ENCODE measurements around the gene EPC1. TPM values are rescaled to one million over a fixed set of nuclear protein-coding genes. Genes with fewer than 3 reads are reported as not detected.

EPC1 gene
- total RNA-seq, 2 donors from 2014 or later, result 30.5 to 34.0 TPM

DNA sequence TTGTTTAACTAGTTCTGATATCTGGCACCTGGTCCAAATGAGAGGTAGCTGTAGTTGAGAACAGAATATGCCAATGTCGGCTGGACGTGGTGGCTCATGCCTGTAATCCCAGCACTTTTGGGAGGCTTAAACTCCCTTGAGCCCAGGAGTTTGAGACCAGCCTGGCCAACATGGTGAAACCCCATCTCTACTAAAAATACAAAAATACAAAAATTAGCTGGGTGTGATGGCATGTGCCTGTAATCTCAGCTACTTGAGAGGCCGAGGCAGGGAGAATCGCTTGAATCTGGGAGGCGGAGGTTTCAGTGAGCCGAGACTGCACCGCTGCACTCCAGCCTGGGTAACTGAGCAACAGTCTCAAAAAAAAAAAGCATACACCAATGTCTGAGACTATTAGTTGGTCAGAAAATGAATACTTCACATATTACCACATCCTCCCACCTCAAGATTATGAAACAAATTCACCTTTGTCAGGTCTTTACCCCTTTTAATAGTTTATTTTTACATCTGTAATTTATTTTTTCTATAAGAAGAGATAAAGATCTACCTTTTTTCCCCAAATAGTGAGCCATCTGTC is 38.8 kb downstream of the EPC1 start:
- intact Hi-C loops (cut with DNase I), result no loop called here
- no peak for DNase-seq (ENCODE audit: low spot score)

DNA sequence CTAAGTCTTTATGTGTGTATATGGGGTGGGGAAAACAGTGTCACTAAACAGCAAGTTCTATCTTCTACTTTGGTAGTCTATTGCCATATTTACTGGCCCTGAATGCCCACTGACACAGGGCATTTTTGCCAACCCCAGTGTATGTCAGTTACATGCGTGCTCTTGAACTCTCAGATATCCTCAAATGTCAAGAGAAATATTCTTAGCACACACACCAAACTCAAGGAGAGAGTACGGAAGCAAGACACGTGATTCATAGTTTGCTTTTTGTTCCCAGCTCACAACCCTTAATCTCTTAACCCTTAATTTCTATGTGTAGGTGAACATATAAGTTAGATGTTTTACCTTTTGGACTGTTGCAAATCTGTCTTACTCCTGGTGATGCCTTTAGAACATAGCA is 39.3 kb downstream of the EPC1 start:
- no peak for DNase-seq (ENCODE audit: low spot score)
- intact Hi-C loops (cut with DNase I), result no loop called here

DNA sequence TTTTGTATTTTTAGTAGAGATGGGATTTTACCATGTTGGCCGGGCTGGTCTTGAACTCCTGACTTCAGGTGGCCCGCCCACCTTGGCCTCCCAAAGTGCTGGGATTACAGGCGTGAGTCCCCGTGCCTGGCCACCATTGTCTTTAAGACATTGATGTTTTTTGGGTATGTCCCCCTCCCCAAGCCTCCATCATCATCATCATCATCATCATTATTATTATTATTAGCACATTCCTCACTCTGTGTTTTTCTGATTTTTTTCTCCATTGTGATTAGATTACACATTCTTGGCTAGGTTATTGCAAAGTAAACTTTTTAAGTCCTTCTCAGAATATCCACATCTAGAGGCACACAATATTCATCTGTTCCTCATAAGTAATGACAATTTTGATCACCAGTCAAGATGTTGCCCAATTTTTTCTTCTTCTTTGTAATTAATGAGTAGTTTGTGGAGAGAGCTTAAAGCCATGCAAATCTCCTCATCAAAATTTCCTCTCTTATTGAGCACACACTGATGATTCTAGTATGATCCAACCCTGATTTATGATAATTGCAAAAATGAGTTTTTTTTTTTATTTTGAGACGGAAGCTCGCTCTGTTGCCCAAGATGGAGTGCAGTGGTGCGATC is 47.5 kb downstream of the EPC1 start:
- no peak for DNase-seq (ENCODE audit: low spot score)
- intact Hi-C loops (cut with DNase I), result no loop called here

DNA sequence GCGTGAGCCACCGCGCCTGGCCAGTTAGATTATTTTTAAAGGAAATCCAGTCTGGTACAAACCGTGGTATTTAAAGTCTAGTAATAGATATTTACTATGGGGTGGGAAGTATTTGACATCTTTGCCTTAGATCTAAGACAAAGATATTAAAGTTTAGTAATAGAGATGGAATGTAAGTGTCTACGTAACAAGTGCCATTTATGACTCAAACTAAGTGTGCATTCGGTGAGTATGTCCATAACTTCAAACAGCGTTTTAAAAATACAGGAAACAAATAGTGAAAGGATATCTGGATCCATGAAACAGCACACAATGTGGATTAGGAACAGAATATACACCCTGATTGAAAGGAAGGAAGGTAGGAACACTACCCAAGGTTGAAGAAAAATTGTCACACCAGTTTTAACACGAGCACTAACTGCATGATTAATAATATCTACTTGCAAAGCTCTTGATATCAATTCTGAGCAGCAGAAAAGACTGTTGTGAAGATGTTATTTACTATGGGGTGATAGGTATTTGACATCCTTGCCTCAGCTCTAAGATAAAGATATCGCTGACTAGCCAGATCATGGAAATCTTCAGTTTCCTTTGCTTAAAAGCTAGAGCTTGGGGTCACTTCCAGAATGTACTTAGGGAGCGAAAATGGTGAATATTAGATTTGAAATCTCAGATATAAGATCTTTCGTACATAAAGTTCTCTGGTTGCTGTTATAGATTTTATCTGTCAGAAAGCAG is 48.7 kb downstream of the EPC1 start:
- intact Hi-C loops (cut with DNase I), result no loop called here
- DNase-seq (ENCODE audit: low spot score), result no peak

DNA sequence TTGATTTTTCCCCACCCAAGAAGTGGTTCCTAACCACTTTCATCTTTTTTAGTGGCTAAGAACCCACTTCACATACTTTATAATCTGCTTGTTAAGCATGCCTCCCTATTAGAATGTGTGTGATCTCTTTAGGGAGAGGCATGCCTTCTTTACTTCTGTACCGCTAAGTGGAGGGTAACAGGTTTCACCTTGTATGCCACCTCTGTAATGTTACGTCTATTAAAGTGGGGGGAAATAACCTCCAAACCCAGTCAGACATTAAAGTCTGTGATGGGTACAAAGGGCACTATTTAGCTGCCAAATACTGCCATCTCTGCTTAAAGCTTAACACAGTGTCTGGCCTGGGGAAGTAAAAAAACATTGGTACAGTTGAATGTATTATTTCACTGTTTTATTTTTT is 51.9 kb downstream of the EPC1 start:
- DNase-seq (ENCODE audit: low spot score), result no peak
- intact Hi-C loops (cut with DNase I), result no loop called here

DNA sequence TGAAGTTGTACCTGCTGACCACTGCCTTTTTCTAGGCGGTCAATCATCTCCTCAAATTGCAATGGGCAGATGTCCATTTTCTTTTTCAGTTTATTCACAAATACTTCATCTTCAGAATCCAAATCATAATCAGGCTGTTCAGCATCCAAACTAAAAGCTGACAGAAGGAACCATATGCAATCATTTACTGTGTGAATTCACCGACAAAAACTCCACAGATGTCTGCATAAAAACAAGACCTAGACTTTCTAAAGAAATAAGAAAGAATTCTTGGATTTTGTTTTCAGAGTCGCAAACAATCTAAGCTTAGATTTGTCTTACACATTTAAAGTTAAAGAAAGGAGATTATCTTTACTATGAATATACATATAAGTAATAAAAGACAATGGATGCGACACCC is 53.4 kb downstream of the EPC1 start:
- intact Hi-C loops (cut with DNase I), result no loop called here
- DNase-seq (ENCODE audit: low spot score), result no peak

DNA sequence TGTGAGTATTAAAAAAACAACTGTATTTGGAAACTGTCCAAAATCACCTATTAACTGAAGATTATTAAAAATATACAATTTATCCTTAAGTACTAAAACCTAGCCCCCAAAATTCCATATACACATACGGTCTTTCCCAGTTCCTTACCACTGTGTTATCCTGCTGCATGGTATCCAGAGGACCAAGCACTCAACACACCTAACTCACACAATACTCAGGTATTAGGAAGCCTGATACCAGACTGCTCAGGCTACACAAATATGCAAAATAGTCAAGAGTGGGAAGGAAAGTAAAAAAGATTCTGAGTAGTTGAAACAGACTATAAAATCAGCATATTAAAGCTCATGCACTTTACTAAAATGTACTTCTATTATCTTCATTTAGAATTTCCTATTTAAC is 67.2 kb downstream of the EPC1 start:
- intact Hi-C loops (cut with DNase I), result no loop called here
- no peak for DNase-seq (ENCODE audit: low spot score)

DNA sequence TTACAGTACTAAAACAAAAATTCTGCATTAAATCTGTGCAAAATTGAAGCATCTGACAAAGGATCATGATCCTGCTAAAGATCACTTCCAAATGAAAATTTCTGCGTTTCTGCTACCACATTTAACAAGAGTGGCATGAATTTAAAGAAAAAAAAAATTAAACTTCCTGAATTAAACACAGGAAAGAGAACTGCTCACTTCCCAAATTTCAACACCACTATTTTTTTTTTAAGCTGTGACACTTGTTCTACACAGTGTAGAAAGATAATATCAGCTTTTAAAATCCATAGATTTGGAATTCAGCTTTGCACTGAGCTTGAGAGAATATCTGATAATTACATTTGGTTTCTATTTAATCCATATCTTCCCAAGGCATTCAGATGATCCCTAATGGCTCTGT is 73.6 kb downstream of the EPC1 start:
- DNase-seq (ENCODE audit: low spot score), result no peak
- intact Hi-C loops (cut with DNase I), result no loop called here

DNA sequence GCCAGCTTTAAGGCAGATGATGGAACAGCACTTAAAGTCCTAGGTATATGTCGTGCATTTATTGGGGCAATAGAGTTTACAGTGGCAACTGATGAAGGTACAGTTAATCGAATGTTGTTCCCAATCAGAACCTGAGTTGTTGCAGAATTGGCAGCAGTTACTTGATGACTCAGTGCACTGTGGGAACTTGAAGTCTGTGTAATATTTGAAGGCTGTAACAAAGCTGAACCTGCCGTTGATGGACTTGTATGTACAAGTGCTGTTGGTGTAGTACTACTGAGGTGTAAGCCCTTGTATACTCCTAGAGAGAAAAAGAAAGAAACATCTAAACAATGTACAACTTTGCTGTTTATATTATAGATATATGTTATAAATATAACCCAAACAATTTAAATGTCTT is 75.3 kb downstream of the EPC1 start:
- intact Hi-C loops (cut with DNase I), result no loop called here
- no peak for DNase-seq (ENCODE audit: low spot score)

DNA sequence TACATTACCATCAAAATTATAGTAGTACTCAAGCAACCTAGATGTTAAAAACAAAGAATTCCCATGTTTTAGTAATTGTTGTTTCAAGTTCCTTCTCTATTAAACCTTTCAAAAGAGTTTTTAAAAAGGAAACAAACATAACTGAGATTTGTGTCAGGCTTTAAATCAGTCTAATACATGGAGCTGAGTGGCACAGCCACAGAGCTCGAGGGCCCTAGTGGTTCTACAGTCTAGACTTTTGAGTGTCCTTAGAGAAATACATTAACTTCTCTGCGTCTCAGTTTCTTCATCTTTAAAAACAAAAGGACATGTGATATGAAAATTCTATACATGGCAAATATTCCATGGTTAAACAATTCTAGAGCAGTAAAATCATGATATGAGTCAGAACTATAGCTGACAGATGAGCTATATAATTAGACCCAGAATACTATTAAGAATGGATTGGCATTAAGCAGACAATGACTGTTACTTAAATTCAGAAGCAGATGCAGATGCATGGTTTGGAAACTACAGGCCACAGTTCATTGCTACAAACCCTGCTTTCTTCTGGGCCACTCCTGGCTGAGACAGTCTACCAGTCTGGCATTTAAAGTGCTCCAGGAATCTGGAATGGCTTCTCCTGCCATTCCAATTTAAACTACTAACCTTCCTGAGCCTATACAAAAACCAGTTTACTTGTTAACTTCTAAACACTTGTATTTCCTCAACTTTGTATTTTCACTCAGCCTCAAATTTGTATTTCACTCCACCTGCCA is 77.4 kb downstream of the EPC1 start:
- DNase-seq (ENCODE audit: low spot score), result no peak
- intact Hi-C loops (cut with DNase I), result no loop called here

DNA sequence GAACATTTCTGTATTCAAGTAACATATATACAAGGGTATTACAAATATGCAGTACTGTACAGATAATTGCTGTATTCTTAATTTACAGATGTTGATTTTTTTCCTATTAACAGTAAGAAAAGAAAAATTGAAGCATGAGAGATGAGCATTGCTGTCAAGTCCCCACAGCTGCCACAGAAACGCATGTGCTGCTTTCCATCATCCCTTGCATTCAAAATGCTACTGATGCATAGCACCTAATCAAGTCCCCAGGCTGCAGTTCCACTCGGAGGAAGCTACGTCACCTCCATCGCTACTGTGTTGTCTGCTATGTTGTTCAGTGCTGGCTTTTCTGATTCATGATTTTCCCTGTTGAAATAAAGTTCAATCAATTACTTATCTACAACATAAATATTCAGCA is 78.2 kb downstream of the EPC1 start:
- DNase-seq (ENCODE audit: low spot score), result no peak
- intact Hi-C loops (cut with DNase I), result no loop called here

DNA sequence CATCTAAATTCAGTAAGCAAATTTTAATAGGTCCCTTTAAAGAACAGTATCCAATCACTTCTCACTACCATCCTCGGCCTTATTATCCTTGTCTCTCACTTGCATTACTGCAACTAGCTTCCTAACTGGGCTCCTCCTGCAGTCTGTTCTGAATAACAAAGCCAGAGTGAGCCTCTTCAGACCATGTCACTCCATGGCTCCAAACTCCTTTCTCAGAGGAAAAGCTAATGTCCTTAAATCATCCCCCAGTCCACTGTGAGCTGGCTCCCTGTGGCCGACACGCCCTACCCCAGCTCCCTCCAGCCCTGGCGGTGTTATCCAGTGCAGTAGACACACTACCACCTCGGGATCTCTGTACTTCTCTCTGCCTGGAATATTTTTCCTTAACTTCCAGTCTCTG is 80.0 kb downstream of the EPC1 start:
- DNase-seq (ENCODE audit: low spot score), result no peak
- intact Hi-C loops (cut with DNase I), result no loop called here

DNA sequence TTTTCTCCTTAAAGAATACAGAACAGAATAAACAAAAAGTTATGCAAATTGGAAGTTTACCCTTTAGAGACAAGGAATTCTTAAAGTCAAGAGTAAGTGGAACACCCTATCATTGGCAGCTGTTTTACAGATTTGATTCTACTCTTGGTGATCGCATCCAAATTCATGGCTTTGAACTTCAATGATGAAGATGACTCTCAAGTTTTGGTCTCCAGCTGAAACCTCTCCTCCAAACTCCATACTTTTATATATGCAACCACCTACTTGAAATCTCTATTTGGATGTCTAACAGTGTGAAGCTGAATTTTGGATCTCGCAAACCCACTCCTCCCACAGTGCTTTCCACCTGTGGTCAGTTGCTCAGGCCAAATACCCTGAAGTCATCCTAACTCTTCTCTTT is 80.4 kb downstream of the EPC1 start:
- intact Hi-C loops (cut with DNase I), result no loop called here
- no peak for DNase-seq (ENCODE audit: low spot score)

DNA sequence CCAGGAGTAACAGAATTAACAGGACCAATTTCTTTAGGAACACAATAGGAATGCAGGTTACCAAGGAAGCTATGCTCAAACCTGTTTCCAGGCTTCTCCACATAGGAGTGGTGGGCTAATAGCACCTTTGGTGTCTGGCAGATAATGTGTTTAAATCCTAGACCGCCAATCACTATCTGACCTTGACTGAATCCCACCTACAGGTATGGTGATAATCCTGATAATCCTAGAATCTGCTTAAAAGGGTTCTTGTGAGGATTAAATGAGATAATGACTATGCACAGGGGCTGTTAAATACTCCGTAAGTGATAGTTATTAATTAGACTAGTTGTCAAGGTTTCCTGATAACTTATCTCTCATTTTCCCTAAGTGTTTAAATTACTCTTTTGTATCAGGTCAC is 81.2 kb downstream of the EPC1 start:
- no peak for DNase-seq (ENCODE audit: low spot score)
- intact Hi-C loops (cut with DNase I), result no loop called here

DNA sequence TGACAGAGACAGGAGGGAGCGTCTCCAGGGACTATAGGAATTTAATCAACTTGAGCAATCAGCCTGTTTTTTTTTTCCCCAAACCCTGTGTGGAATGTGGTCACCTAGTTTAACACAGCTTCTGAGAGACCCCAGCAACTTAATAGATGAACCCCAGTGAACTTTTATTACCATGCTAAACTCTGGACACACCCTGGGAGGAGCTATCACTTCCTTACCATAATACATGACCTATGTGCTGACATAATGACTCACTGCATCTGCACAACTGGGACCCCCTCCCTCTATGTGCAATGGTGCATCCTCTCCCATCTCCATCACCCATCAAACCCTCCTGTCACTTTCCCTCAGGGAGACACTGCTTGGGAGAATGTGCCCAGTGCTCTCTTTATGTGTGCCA is 83.7 kb downstream of the EPC1 start:
- intact Hi-C loops (cut with DNase I), result no loop called here
- no peak for DNase-seq (ENCODE audit: low spot score)

DNA sequence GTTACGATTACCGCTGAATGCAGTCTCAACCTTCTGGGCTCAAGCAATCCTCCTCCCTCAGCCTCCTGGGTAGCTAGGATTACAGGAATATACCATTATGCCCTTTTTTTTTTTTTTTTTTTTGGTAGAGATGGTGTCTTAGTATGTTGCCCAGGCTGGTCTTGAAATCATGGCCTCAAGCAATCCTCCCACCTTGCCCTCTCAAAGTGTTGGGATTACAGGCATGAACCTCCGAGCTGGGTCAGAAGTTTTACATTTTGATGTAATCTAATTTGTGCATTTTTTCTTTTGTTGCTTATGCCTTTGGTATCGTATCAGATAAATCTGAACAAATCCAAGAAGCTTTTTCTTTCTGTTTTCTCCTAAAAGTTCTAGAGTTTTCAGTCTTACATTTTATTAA is 87.4 kb downstream of the EPC1 start:
- intact Hi-C loops (cut with DNase I), result loop anchor here (5.0 to 10.0 kb wide), 3 partner anchors 85 to 185 kb away; partner anchors contain the start of genes EPC1 (in 2 of the 2) and CCDC7 (in 1 of the 2)
- DNase-seq (ENCODE audit: low spot score), result no peak

DNA sequence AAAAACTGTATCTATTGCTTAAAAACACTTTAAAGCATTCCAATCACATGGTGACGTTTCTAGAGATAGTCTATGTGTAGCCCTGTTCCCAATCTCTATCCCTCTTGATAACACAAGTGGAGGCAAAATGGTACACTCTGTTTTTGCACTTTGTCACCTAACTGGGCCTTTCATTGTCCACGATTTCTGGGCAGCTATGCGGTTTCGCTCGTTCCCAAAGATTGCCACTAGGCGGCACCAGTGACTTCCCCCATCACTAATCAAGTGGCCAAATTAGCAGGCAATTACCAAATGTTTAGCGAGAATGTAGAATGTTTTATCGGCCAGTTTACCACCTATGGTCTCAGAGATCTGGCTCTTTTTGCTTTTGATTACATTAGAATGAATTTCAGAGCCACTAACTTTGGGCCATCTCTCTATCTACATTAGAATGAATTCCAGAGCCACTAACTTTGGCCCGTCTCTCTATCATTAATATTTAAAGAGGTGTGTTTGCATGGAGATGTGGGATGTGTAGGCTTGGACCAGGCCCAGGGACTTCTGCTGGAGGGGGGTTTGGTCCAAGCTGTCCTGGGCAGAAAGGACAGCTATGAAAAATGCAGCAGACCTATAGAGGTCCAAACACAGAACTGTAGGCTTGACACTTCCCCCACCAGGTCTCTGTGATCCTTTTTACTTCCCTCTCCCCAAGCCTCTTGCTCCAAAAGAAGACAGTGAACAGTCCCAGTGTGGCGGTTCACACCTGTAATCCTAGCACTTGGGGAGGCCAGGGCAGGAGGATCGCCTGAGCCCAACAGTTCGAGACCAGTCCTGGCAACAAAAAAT is 90.1 kb downstream of the EPC1 start:
- DNase-seq (ENCODE audit: low spot score), result no peak
- intact Hi-C loops (cut with DNase I), result loop anchor here (5.0 to 10.0 kb wide), 3 partner anchors 88 to 188 kb away; partner anchors contain the start of genes EPC1 (in 2 of the 2) and CCDC7 (in 1 of the 2)

DNA sequence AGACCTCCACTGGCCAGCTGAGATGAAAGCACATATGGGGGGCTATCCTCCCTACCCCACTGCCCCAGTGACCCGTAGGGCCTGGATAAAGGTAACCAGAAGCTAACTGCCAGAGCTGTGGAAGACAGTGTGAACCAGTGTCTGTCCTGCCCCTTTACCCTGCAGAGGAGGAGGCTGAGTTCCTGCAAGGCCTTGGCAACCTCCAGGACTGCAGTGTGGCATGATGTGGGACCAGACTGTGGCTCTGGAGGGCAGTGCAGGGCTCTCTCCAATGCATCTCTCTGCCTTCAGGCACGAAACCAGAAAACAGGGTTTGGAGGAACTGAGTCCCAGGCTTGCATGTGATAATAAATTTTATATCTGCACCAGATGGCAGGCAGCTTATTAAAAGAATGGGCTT is 93.1 kb downstream of the EPC1 start:
- intact Hi-C loops (cut with DNase I), result loop anchor here (10.0 kb wide), 2 partner anchors 91 to 191 kb away; partner anchors contain the start of genes CCDC7 (in 1 of the 2) and EPC1 (in 1 of the 2)
- no peak for DNase-seq (ENCODE audit: low spot score)

DNA sequence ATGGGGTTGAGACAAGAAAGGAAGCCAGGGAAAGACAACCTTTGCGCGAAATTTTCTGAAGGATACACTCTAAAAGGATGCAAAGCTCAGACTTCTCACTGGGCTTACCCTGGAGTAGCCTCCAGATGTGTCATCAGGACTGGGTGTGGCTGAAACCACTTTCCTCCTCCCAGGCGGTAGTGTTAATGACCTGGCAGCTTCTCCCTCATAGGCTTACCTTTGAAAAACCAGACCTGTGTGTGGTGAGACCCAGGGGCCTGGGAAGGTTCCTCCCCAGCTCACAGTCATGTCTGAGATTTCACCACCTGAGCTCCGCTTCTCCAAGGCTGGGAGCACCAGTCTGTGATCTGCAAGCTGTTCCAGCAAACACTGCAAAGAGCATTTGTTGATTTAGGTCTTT is 93.7 kb downstream of the EPC1 start:
- intact Hi-C loops (cut with DNase I), result loop anchor here (10.0 kb wide), 2 partner anchors 92 to 192 kb away; partner anchors contain the start of genes CCDC7 (in 1 of the 2) and EPC1 (in 1 of the 2)
- no peak for DNase-seq (ENCODE audit: low spot score)
